Stimulated activated CD8-positive, alpha-beta memory T cell treated with anti-CD3 and anti-CD28 coated beads, Interleukin-15, amount 100 ng/mL, for 4 hours (primary cell): ENCODE measurements around the gene ACSS3.

Experiments
- DNase-seq, 2 donors: peaks; one replicate each; pipeline ENCODE4 v3.0.0-alpha.2; 2020; ENCODE audit warnings: low read depth in 2 of 2

The ACSS3 gene

GRCh38 chr12:81222846-81223592 is 145.1 kb downstream of the ACSS3 start:
- DNase-seq, result no peak

- no peak for DNase-seq
Measured at GRCh38 chr12:81224626-81225025, 146.7 kb downstream of the ACSS3 start.

GRCh38 chr12:81229759-81230158 is 151.9 kb downstream of the ACSS3 start:
- no peak for DNase-seq

GRCh38 chr12:81231574-81232368 is 153.9 kb downstream of the ACSS3 start:
- DNase-seq, result no peak

DNA sequence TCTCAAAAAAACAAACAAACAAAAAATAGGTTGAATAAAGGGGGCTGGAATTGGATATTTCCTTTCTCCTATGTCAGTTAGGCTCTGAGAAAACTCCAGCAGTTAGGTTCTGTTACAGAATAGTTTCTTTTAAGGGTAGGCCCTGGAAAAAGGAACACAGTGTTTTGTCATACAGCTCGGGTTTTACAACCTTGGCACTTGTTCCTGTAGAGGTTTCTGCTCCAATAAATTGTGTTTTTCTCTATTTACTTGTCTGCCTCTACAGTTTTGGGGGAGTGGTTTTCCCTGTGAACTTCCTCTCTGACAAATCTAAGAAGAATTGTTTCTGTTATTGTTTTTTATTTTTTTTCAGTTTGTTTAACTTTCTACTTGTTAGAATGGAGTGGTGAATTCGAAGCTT is 167.6 kb downstream of the ACSS3 start:
- DNase-seq, result no peak

- no peak for DNase-seq
Measured at GRCh38 chr12:81245907-81246570, 168.2 kb downstream of the ACSS3 start.

GRCh38 chr12:81249976-81250375 is 172.1 kb downstream of the ACSS3 start:
- no peak for DNase-seq

- no peak for DNase-seq
Measured at GRCh38 chr12:81252228-81252627, 174.3 kb downstream of the ACSS3 start.

DNA sequence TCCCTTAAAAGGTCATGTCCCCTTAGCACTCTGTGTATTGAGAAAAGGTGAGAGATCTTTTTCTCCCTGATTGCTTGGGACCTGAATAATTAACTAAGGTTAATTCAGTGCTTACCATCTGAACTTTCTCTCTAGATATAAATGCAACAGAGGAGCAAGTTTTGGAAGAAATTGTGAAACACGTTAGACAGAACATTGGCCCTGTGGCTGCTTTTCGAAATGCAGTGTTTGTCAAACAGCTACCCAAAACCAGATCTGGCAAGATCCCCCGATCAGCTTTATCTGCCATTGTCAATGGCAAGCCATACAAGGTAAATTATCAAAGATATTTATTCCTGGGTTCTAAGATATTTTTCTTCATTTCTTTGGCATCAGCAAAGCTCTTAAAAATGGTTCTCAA is 175.5 kb downstream of the ACSS3 start:
- DNase-seq, result no peak

DNA sequence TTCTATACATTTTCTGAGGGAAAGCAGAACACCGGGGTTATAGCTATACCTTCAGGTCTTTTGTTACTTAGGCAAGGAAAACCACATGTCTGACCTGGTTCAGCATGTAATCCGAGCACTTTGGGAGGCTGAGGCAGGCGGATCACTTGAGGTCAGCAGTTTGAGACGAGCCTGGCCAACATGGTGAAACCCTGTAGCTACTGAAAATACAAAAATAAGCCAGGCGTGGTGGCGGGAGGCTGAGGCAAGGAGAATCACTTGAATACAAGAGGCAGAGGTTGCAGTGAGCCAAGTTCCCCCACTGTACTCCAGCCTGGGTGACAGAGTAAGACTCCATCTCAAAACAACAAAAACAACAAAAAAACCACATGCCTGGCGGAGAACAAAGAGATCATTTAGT is 177.6 kb downstream of the ACSS3 start:
- no peak for DNase-seq

- no peak for DNase-seq
Measured at GRCh38 chr12:81255947-81256346, 178.1 kb downstream of the ACSS3 start.

- no peak for DNase-seq
Measured at GRCh38 chr12:81257947-81258551, 180.2 kb downstream of the ACSS3 start.

GRCh38 chr12:81259360-81259759 is 181.5 kb downstream of the ACSS3 start:
- no peak for DNase-seq

DNA sequence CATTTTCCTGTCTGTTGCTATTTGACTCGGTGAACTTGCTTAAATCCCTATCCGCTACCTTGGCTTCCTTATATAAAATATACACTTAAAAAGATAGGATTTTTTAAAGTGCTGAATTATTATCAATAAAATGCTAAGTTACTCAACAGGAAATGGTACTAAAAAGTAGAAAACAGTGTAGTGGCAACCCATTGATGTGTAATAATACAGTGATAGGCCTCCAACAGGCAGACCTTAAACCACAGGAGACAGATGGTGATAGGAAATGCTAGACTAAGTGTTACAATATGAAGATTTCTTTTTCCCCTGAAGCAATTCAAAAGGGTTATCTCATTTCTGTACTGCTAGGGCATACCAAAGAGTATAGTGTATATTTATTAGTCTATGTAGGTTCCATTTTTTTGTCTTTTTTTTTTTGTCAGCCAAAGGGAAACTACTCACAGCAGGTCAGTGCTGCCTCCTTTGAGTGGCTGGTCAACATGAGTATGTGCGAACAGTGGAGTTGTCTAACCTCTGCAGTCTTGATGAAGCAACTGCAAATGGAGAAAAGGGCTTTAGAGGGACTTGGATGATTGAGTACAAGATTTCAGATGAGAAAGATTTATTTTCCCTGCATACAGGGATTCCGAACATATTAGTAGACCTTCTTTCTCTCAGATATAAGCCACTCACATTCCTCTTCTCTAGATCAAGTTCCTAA is 183.8 kb downstream of the ACSS3 start:
- DNase-seq, result no peak

- no peak for DNase-seq
Measured at GRCh38 chr12:81263072-81263471, 185.2 kb downstream of the ACSS3 start.

- DNase-seq, result no peak
Measured at GRCh38 chr12:81270385-81270784, 192.5 kb downstream of the ACSS3 start.

DNA sequence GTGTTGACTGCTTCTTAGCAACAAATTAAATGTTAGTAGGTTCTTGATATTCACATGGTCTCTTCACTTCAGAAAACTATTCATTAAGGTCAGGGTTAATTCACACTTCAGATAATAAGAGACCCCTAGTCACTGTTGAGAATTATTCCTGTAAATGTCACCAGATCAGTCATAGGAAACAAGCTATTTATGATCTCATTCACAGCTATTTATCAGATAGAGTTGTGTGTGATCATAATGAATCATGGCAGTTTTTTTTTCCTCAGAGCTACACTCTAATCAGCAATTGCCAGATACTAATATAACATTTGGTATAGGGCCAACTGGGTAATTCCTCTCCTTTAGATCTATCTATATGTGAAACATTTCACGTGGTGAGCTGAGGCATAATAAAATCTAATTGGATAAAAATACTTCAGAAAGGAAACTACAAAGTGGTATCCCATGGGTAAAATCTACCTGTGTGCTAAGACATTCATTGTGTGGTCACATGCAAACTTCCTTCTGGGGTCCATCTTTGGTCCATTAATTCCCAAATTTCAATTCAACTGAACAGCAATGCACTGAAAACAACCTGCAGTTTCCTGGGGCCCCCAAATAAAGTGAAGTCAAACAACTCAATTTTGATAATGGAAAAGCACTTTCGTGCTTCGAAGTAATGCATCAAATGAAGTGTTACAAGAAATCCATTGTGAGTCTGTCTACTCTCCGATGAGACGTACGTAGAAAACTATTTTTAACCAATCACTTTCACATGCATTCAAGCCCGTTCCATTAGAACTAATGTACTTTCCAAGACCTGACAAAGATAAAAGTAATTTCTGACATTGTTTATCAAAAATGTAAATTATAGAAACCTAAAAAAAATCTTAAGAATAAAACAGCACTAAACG is 197.0 kb downstream of the ACSS3 start:
- no peak for DNase-seq

- DNase-seq, result no peak
Measured at GRCh38 chr12:81284137-81284536, 206.3 kb downstream of the ACSS3 start.

DNA sequence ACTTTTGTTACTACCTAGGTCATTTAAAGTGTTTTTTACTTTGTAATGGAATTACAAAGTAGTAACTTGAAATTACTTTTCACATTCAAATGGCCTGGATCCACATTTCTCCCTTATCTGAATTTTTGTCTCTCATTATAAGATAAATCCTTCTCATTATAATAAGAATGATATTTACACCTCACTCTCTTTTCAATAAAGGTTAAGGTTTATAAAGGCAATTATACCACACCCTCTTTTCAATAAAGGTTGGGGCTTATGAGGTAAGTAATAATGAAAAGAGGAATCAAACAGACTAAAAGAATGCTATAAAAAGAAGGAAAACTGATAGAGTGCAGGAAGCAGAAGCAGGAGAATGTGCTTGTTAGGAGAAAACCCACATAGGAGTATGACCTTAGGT is 210.8 kb downstream of the ACSS3 start:
- no peak for DNase-seq

GRCh38 chr12:81294325-81295190 is 216.7 kb downstream of the ACSS3 start:
- no peak for DNase-seq
